ENCODE measurements around the gene DMRTA2.

DMRTA2 gene

GRCh38 chr1:50371749-50372148 is 51.5 kb downstream of the DMRTA2 start:
- WGBS (ENCODE audit: extremely low coverage, insufficient coverage, insufficient read length), result no CpG with 5 or more reads among the region's 3 CpGs
- DNase-seq, result peak in 1 of 2 donors; percentile 38

GRCh38 chr1:50369830-50370229 is 53.4 kb downstream of the DMRTA2 start:
- Histone ChIP-seq H3K9ac (ENCODE audit: low read length) (no peak overlapping the region), H3K4me3 (ENCODE audit: low read depth, low read length) (no peak overlapping the region), H3K36me3 (ENCODE audit: control insufficient read depth in 1 of 2, insufficient read depth in 2 of 2, low read length in 2 of 2) (no peaks in the 10 kb centered on the region), H2AK5ac (ENCODE audit: low read length) (no peak overlapping the region), H3K18ac (ENCODE audit: low read length) (no peak overlapping the region), H2BK5ac (ENCODE audit: low read depth, low read length, poor library complexity) (no peak overlapping the region), H3K4me2 (ENCODE audit: low read length) (no peak overlapping the region), H3K27me3 (ENCODE audit: insufficient read depth, low read length) (no peaks in the 10 kb centered on the region), H4K91ac (ENCODE audit: low read depth, low read length) (no peak overlapping the region), H3K27ac (ENCODE audit: low read depth, low read length) (no peak overlapping the region), H3K4ac (ENCODE audit: low read depth, low read length) (no peak overlapping the region), H2AFZ (ENCODE audit: insufficient read depth, low read length, poor library complexity) (no peak overlapping the region), H2BK120ac (ENCODE audit: insufficient read depth, low read length, poor library complexity) (no peak overlapping the region), H3K9me3 (ENCODE audit: insufficient read depth, low read depth, low read length) (peaks cover 2% of the 10 kb centered on the region), H3K14ac (ENCODE audit: low read length) (no peak overlapping the region), H2BK12ac (ENCODE audit: low read length) (no peak overlapping the region), H3K4me1 (ENCODE audit: control insufficient read depth in 1 of 2, insufficient read depth in 2 of 2, low read length in 2 of 2) (peaks cover 5 to 6% of the 10 kb centered on the region in 2 experiments), H3K79me2 (ENCODE audit: control insufficient read depth, insufficient read depth, low read length, poor library complexity) (no peaks in the 10 kb centered on the region), H4K12ac (ENCODE audit: low read depth, low read length) (no peak overlapping the region), H3K23ac (ENCODE audit: low read length) (no peak overlapping the region), H4K8ac (ENCODE audit: low read depth, low read length) (no peak overlapping the region), H3K79me1 (ENCODE audit: low read length) (no peaks in the 10 kb centered on the region)
- DNase-seq, result no peak
- WGBS (ENCODE audit: extremely low coverage, insufficient coverage, insufficient read length), result no CpG with 5 or more reads among the region's 7 CpGs

More at GRCh38 chr1:50371749-50372148, 51.5 kb downstream of the DMRTA2 start:
- no peaks in the 10 kb centered on the region for H3K27me3 ChIP-seq (ENCODE audit: insufficient read depth, low read length)
- H2BK5ac ChIP-seq (ENCODE audit: low read depth, low read length, poor library complexity), result no peak overlapping the region
- no peak overlapping the region for H3K14ac ChIP-seq (ENCODE audit: low read length)
- no peaks in the 10 kb centered on the region for H3K36me3 ChIP-seq (ENCODE audit: control insufficient read depth in 1 of 2, insufficient read depth in 2 of 2, low read length in 2 of 2)
- no peak overlapping the region for H3K9ac ChIP-seq (ENCODE audit: low read length)
- H3K4ac ChIP-seq (ENCODE audit: low read depth, low read length), result no peak overlapping the region
- no peak overlapping the region for H4K8ac ChIP-seq (ENCODE audit: low read depth, low read length)
- no peak overlapping the region for H4K12ac ChIP-seq (ENCODE audit: low read depth, low read length)
- H3K23ac ChIP-seq (ENCODE audit: low read length), result no peak overlapping the region
- no peak overlapping the region for H4K91ac ChIP-seq (ENCODE audit: low read depth, low read length)
- no peak overlapping the region for H3K27ac ChIP-seq (ENCODE audit: low read depth, low read length)
- no peak overlapping the region for H2BK120ac ChIP-seq (ENCODE audit: insufficient read depth, low read length, poor library complexity)
- no peak overlapping the region for H2AK5ac ChIP-seq (ENCODE audit: low read length)
- H3K4me1 ChIP-seq (ENCODE audit: control insufficient read depth in 1 of 2, insufficient read depth in 2 of 2, low read length in 2 of 2), result peaks cover 5 to 6% of the 10 kb centered on the region in 2 experiments
- peaks cover 2% of the 10 kb centered on the region for H3K9me3 ChIP-seq (ENCODE audit: insufficient read depth, low read depth, low read length)
- H3K79me1 ChIP-seq (ENCODE audit: low read length), result no peaks in the 10 kb centered on the region
- H3K4me2 ChIP-seq (ENCODE audit: low read length), result no peak overlapping the region
- H3K18ac ChIP-seq (ENCODE audit: low read length), result no peak overlapping the region
- no peak overlapping the region for H3K4me3 ChIP-seq (ENCODE audit: low read depth, low read length)
- H2BK12ac ChIP-seq (ENCODE audit: low read length), result no peak overlapping the region
- H2AFZ ChIP-seq (ENCODE audit: insufficient read depth, low read length, poor library complexity), result no peak overlapping the region
- no peaks in the 10 kb centered on the region for H3K79me2 ChIP-seq (ENCODE audit: control insufficient read depth, insufficient read depth, low read length, poor library complexity)

GRCh38 chr1:50369008-50369634 is 54.1 kb downstream of the DMRTA2 start:
- H3K4me3 ChIP-seq (ENCODE audit: low read depth, low read length), result no peak overlapping the region
- peaks cover 2% of the 10 kb centered on the region for H3K9me3 ChIP-seq (ENCODE audit: insufficient read depth, low read depth, low read length)
- peaks cover 5 to 6% of the 10 kb centered on the region in 2 experiments for H3K4me1 ChIP-seq (ENCODE audit: control insufficient read depth in 1 of 2, insufficient read depth in 2 of 2, low read length in 2 of 2)
- no peak overlapping the region for H4K91ac ChIP-seq (ENCODE audit: low read depth, low read length)
- H2AK5ac ChIP-seq (ENCODE audit: low read length), result no peak overlapping the region
- no peaks in the 10 kb centered on the region for H3K27me3 ChIP-seq (ENCODE audit: insufficient read depth, low read length)
- no peak overlapping the region for H2BK5ac ChIP-seq (ENCODE audit: low read depth, low read length, poor library complexity)
- no peak overlapping the region for H2AFZ ChIP-seq (ENCODE audit: insufficient read depth, low read length, poor library complexity)
- H2BK120ac ChIP-seq (ENCODE audit: insufficient read depth, low read length, poor library complexity), result no peak overlapping the region
- H3K79me2 ChIP-seq (ENCODE audit: control insufficient read depth, insufficient read depth, low read length, poor library complexity), result no peaks in the 10 kb centered on the region
- no CpG with 5 or more reads among the region's 5 CpGs for WGBS (ENCODE audit: extremely low coverage, insufficient coverage, insufficient read length)
- no peak overlapping the region for H3K18ac ChIP-seq (ENCODE audit: low read length)
- no peak overlapping the region for H3K4me2 ChIP-seq (ENCODE audit: low read length)
- H3K23ac ChIP-seq (ENCODE audit: low read length), result no peak overlapping the region
- no peaks in the 10 kb centered on the region for H3K79me1 ChIP-seq (ENCODE audit: low read length)
- H3K36me3 ChIP-seq (ENCODE audit: control insufficient read depth in 1 of 2, insufficient read depth in 2 of 2, low read length in 2 of 2), result no peaks in the 10 kb centered on the region
- H3K27ac ChIP-seq (ENCODE audit: low read depth, low read length), result no peak overlapping the region
- no peak overlapping the region for H3K4ac ChIP-seq (ENCODE audit: low read depth, low read length)
- H2BK12ac ChIP-seq (ENCODE audit: low read length), result no peak overlapping the region
- no peak for DNase-seq
- H4K8ac ChIP-seq (ENCODE audit: low read depth, low read length), result no peak overlapping the region
- H3K9ac ChIP-seq (ENCODE audit: low read length), result no peak overlapping the region
- H3K14ac ChIP-seq (ENCODE audit: low read length), result no peak overlapping the region
- H4K12ac ChIP-seq (ENCODE audit: low read depth, low read length), result no peak overlapping the region

GRCh38 chr1:50368179-50369007 is 54.9 kb downstream of the DMRTA2 start:
- Histone ChIP-seq H4K12ac (ENCODE audit: low read depth, low read length) (no peak overlapping the region), H4K91ac (ENCODE audit: low read depth, low read length) (no peak overlapping the region), H3K4me3 (ENCODE audit: low read depth, low read length) (no peak overlapping the region), H2BK5ac (ENCODE audit: low read depth, low read length, poor library complexity) (no peak overlapping the region), H3K4me1 (ENCODE audit: control insufficient read depth in 1 of 2, insufficient read depth in 2 of 2, low read length in 2 of 2) (peaks cover 5 to 6% of the 10 kb centered on the region in 2 experiments), H2AFZ (ENCODE audit: insufficient read depth, low read length, poor library complexity) (no peak overlapping the region), H3K4ac (ENCODE audit: low read depth, low read length) (no peak overlapping the region), H3K27ac (ENCODE audit: low read depth, low read length) (no peak overlapping the region), H3K23ac (ENCODE audit: low read length) (no peak overlapping the region), H2AK5ac (ENCODE audit: low read length) (no peak overlapping the region), H3K4me2 (ENCODE audit: low read length) (no peak overlapping the region), H3K79me2 (ENCODE audit: control insufficient read depth, insufficient read depth, low read length, poor library complexity) (no peaks in the 10 kb centered on the region), H3K9me3 (ENCODE audit: insufficient read depth, low read depth, low read length) (peaks cover 2% of the 10 kb centered on the region), H3K9ac (ENCODE audit: low read length) (no peak overlapping the region), H3K14ac (ENCODE audit: low read length) (no peak overlapping the region), H3K79me1 (ENCODE audit: low read length) (no peaks in the 10 kb centered on the region), H3K18ac (ENCODE audit: low read length) (no peak overlapping the region), H3K27me3 (ENCODE audit: insufficient read depth, low read length) (no peaks in the 10 kb centered on the region), H2BK12ac (ENCODE audit: low read length) (no peak overlapping the region), H3K36me3 (ENCODE audit: control insufficient read depth in 1 of 2, insufficient read depth in 2 of 2, low read length in 2 of 2) (no peaks in the 10 kb centered on the region), H4K8ac (ENCODE audit: low read depth, low read length) (no peak overlapping the region), H2BK120ac (ENCODE audit: insufficient read depth, low read length, poor library complexity) (no peak overlapping the region)
- peak; percentile 7 to 46 for DNase-seq
- no CpG with 5 or more reads among the region's 31 CpGs for WGBS (ENCODE audit: extremely low coverage, insufficient coverage, insufficient read length)
